ENCODE measurements around the gene RASGRP2.
A peak's percentile ranks its signal among the peaks of the same experiment; 100 is the strongest.

The RASGRP2 gene

GRCh38 chr11:64755681-64756361 is 11.9 kb upstream of the RASGRP2 start:
- DNase-seq (ENCODE audit: low read depth) = no peak

GRCh38 chr11:64754919-64755662 is 11.1 kb upstream of the RASGRP2 start:
- no peak for DNase-seq (ENCODE audit: low read depth)

GRCh38 chr11:64754124-64754918 is 10.4 kb upstream of the RASGRP2 start:
- DNase-seq (ENCODE audit: low read depth) = no peak

- no peak for DNase-seq (ENCODE audit: low read depth)
Measured at GRCh38 chr11:64753380-64754123, 9.6 kb upstream of the RASGRP2 start.

GRCh38 chr11:64753019-64753379 is 9.1 kb upstream of the RASGRP2 start:
- DNase-seq (ENCODE audit: low read depth) = no peak

- no peak for DNase-seq (ENCODE audit: low read depth)
Measured at GRCh38 chr11:64752175-64752970, 8.4 kb upstream of the RASGRP2 start.

GRCh38 chr11:64751580-64751979 is 7.6 kb upstream of the RASGRP2 start:
- no peak for DNase-seq (ENCODE audit: low read depth)

GRCh38 chr11:64751136-64751535 is 7.2 kb upstream of the RASGRP2 start:
- DNase-seq (ENCODE audit: low read depth) = no peak

GRCh38 chr11:64750361-64751054 is 6.6 kb upstream of the RASGRP2 start:
- DNase-seq (ENCODE audit: low read depth) = no peak

GRCh38 chr11:64747961-64748665 is 4.2 kb upstream of the RASGRP2 start:
- DNase-seq (ENCODE audit: low read depth) = no peak

- DNase-seq (ENCODE audit: low read depth) = no peak
Measured at GRCh38 chr11:64746486-64746885, 2.5 kb upstream of the RASGRP2 start.

GRCh38 chr11:64745521-64746328 is 1.8 kb upstream of the RASGRP2 start:
- peak; percentile 67 for DNase-seq (ENCODE audit: low read depth)

- DNase-seq (ENCODE audit: low read depth) = peak; percentile 80
Measured at GRCh38 chr11:64745189-64745520, 1.2 kb upstream of the RASGRP2 start.

GRCh38 chr11:64744544-64745188 is 724 bp upstream of the RASGRP2 start:
- peak; percentile 35 for DNase-seq (ENCODE audit: low read depth)

GRCh38 chr11:64742889-64743590 is 902 bp downstream of the RASGRP2 start:
- DNase-seq (ENCODE audit: low read depth) = peak; percentile 45

GRCh38 chr11:64742087-64742888 is 1.7 kb downstream of the RASGRP2 start:
- no peak for DNase-seq (ENCODE audit: low read depth)

- no peak for DNase-seq (ENCODE audit: low read depth)
Measured at GRCh38 chr11:64741375-64742086, 2.4 kb downstream of the RASGRP2 start.

Measured in T-helper 22 cell (primary cell).